GM21576 (cell line): ENCODE measurements around the gene PLAGL2.

Experiments used
- ATAC-seq: cut with Tn5 transposase; IDR thresholded peaks from one replicate; pipeline ENCODE4 v1.9.1; 2021; ENCODE audit warnings: mild to moderate bottlenecking, moderate library complexity; ENCODE audit not compliant: unreplicated experiment

PLAGL2 gene

GRCh38 chr20:32153771-32154170, 53.8 kb downstream of the PLAGL2 start:
- ATAC-seq, result no peak

- ATAC-seq, result no peak
Observed at GRCh38 chr20:32153156-32153665, 54.3 kb downstream of the PLAGL2 start.

GRCh38 chr20:32152421-32153155, 55.0 kb downstream of the PLAGL2 start:
- ATAC-seq, result no peak

GRCh38 chr20:32150291-32150848, 57.2 kb downstream of the PLAGL2 start:
- no peak for ATAC-seq

GRCh38 chr20:32149566-32150170, 57.9 kb downstream of the PLAGL2 start:
- ATAC-seq, result no peak

GRCh38 chr20:32144898-32145662, 62.5 kb downstream of the PLAGL2 start:
- no peak for ATAC-seq

GRCh38 chr20:32142991-32143390, 64.6 kb downstream of the PLAGL2 start:
- ATAC-seq, result no peak
